Activated CD8-positive, alpha-beta memory T cell treated with anti-CD3 and anti-CD28 coated beads, Interleukin-2, amount 50 U/mL, for 4 hours (primary cell): ENCODE results near the gene TOP1.

Source experiments
- DNase-seq: peaks from one replicate; pipeline ENCODE4 v3.0.0-alpha.2; 2020

The TOP1 gene

GRCh38 chr20:41038149-41038877 lies 9.7 kb downstream of the TOP1 start:
- no peak for DNase-seq

GRCh38 chr20:41038878-41039404 lies 10.3 kb downstream of the TOP1 start:
- DNase-seq: no peak

GRCh38 chr20:41040855-41041254 lies 12.2 kb downstream of the TOP1 start:
- no peak for DNase-seq

DNA sequence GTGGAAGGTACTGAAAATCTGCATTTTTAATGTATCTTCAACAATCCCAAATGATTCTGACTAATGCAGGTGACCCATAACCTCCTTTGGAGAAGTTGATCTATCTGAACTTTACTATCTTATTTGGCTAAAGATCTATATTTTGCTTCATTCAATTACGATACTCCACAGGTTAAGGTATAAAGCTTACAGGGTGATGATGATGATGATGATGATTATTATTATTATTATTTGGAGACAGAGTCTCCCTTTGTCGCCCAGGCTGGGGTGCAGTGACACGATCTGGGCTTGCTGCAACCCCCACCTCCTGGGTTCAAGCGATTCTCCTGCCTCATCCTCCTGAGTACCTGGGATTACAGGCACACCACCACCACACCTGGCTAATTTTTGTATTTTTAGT lies 13.1 kb downstream of the TOP1 start:
- DNase-seq: no peak

GRCh38 chr20:41044409-41045062 lies 15.9 kb downstream of the TOP1 start:
- no peak for DNase-seq

DNA sequence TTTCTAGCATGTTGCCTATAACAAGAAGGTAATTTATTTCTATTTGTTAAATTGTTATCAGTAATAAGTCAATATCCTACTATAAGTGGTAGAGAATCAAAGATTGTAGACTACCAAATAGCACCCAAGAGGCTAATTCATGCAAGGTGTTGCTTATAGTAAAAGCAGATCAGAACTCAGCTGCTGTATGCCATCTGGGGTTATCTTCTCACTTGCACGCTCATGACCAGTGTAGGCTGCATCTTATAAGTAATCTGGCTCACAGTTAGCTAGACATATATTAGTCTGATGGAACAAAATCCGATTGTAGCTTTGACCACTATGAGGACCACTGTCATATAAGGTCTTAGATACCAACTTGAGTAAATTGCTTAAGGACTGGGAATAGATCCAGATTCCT lies 17.0 kb downstream of the TOP1 start:
- DNase-seq: no peak

- DNase-seq: no peak
Measured at GRCh38 chr20:41046716-41047115, 18.1 kb downstream of the TOP1 start.

DNA sequence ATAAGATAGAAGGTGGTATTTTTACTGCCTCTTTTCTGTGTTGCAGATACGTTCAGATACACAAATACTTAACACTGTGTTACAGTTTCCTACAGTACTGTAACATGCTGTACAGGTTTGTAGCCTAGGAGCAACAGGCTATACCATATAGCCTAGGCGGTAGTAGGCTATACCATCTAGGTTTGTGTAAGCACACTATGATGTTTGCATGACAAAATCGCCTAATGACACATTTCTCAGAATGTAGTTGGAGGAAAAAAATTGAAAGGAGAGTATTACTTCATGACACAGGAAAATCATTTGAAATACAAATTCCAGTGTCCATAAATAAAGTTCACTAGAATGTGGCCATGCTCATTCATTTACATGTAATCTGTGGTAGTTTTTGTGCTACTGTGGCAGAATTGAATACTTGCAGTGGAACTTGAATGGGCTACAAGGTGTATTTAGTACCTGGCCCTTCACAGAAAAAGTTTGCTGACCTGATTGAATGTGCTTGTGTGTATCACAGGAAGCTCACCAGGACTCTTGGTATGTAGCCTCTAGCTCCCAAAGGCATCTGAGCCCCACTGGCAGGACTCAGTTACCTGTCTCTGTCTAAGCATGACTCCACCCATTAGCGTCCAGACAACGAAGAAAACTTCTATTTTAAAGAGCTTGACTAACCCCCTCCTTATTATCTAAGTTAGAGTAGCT lies 18.8 kb downstream of the TOP1 start:
- DNase-seq: no peak

GRCh38 chr20:41047975-41048305 lies 19.3 kb downstream of the TOP1 start:
- DNase-seq: no peak

DNA sequence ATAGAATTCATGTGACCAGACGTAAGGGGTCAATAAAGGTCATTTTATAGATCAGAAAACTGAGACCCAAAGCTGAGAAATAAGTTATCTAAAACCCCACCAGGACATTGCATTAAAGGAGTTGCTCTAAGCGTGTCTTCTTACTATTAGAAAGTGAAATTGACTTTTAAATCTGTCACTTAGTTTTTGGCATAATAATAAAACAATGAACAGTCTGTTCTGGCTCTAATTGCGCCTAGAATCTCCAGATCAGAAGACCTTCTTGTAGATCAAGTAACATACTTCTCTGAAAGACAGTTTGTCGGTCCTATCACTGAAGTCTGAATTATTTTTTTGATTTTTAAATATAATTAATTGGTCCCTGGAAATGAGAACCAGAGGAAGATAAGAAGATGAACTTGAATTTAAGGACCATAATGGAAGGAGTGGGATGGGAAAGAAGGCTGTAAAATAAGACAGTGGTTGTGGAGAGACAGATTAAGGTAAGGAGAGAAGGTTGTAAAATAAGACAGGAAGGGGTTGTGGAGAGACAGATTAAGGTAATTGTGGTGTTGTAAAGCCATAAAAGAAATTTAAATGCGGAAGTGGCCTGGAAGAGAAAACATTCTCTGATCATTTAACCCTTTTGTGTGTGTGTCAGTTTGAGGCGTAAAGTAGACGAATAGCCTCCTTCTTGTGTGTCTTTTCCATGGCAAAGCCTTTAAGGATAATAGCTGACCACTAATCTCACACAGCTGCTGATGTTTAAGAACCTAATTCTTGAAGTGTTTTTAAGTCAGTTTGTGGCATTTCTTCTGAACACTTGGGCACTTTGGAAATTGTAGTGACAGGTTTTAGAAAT lies 20.1 kb downstream of the TOP1 start:
- no peak for DNase-seq

DNA sequence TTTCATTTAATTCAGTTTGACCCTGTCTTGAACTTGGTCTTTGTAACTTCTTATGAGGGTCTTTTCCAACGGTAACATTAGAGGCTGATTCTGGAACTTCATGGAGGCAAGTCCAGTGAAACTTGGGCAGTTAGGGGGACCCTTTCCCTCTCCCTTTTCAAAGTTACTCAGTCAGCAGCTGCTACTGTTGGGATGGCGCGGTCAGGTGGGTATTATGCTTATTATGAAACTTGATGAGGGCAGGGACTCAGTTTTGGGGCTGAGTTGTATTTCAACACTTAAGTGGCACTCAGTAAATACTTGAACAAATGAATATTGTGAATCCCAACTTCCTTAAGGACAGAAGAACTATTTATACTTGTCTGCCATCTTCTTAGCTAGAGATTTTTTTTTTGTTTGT lies 20.8 kb downstream of the TOP1 start:
- DNase-seq: no peak

GRCh38 chr20:41050361-41051008 lies 21.9 kb downstream of the TOP1 start:
- no peak for DNase-seq

- no peak for DNase-seq
Measured at GRCh38 chr20:41051009-41051825, 22.6 kb downstream of the TOP1 start.

DNA sequence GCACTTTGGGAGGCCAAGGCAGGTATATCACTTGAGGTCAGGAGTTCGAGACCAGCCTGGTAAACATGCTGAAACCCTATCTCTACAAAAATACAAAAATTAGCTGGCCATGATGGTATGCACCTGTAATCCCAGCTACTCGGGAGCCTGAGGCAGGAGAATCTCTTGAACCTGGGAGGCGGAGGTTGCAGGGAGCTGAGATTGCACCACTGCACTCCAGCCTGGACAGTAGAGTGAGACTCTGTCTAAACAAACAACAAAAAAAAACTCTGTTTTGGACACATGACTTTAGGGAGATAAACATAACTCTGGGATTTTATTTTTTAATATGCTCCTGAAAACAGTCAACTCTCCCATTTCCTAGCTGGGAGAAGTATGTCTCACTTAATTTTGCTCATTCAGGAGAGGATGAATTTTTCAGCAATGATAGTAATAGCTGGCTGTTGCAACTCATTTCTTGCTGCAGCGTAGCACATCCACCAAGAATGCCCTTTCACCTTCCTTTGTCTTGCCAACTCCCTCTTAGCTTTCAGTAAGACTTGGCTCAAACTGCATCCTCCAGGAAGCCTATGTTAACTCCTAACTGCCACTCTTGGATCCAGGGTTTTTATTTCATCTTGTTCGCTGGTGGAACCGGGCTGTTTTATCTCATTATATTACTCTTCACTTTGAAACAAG lies 24.3 kb downstream of the TOP1 start:
- DNase-seq: no peak

DNA sequence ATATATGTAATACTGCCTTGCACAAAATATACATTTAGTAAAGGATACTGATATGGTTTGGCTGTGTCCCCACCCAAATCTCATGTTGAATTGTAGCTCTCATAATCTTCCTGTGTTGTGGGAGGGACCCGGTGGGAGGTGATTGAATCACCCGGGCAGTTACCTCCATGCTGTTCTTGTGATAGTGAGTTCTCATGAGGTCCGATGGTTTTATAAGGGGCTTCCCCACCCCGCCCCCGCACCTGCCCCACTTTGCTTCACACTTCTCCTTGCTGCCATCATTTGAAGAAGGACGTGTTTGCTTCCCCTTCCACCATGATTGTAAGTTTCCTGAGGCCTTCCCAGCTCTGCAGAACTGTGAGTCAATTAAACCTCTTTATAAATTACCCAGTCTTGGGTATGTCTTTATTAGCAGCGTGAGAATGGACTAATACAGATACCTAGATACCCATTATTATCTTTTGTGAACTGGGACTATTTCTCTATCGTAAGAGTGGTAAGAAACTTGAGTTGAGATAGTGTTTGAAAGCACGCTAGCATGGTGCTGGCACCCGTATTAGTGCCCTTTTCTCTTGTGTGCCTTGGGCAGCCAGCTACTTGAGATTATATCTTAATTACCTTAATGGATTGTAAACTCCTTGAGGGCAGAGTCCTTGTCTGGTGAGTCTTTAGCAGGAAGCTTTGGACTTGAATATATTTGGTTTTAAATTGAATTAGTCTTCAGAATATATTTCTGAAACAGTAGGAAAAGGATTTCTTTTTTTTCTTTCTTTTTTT lies 25.6 kb downstream of the TOP1 start:
- DNase-seq: no peak

DNA sequence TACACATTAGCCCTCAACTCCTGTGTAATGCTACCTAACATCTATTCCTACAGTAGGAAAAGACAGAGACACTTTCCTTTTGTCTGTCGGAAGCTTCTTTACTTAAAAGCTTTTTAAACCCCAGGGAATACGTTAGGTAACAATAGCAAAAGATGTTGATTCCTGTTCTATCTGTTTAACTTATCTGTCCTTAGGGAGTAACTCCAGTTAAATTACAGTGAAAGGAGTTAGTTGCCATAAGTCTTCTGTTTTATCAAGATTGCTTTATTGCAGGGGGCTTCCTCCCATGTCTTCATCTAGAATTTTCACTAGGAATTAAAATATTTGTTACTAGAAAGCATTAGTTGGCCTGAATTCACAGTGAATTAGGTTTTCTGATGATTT lies 26.2 kb downstream of the TOP1 start:
- no peak for DNase-seq

DNA sequence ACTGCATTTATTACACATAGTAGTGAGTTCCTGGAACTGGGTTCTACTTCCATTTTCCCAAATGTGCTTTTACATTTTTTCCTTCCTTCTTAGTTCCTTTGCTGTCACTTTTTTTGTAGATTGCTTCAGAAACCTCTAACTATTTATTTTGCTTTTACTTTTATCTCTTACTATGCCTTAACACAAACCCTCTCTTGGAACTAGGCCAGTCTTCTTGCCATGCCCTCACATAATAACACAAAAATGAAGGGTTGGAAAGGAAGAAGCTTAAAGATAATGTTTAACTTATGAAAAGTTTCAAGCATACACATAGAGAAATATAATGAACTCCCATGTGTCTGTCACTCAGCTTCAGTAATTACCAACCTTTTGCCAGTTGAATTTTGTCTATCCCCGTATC lies 27.1 kb downstream of the TOP1 start:
- no peak for DNase-seq

- no peak for DNase-seq
Measured at GRCh38 chr20:41057999-41058673, 29.5 kb downstream of the TOP1 start.
